Lower leg skin (tissue), 4 donors: ENCODE data around the gene CFAP107. TPM values are rescaled to one million over a fixed set of nuclear protein-coding genes. Genes with fewer than 3 reads are reported as not detected.

ENCODE experiments used
- DNase-seq, 2 donors: peaks; one replicate each; pipeline ENCODE4 v3.0.0-alpha.2; 2019; ENCODE audit warnings: low spot score in 2 of 2
- H3K4me3 ChIP-seq: fragments of 200-600 bp; sonication (generic); 2 replicates; pipeline ENCODE4 v1.5.1; 2017; ENCODE audit warnings: mild to moderate bottlenecking, low read depth; ENCODE audit not compliant: poor library complexity, severe bottlenecking
- CTCF ChIP-seq, 3 donors: fragments of 450-650 bp; IDR thresholded peaks; one replicate each; pipeline ENCODE4 v1.5.1; 2016; ENCODE audit warnings: antibody characterized with exemption in 3 of 3, mild to moderate bottlenecking in 3 of 3, moderate library complexity in 2 of 3
- POLR2A ChIP-seq, 2 donors: fragments of 450-650 bp; IDR thresholded peaks; one replicate each; pipeline ENCODE4 v1.6.1; 2016 to 2017; ENCODE audit warnings: antibody characterized with exemption in 2 of 2, mild to moderate bottlenecking in 1 of 2, moderate library complexity in 1 of 2
- WGBS, 2 donors: methylation state at CpG; one replicate each; pipeline ENCODE4 v1.1.5; 2018; 5-methylcytosine and 5-hydroxymethylcytosine counted together
- intact Hi-C: fragments of 100-400 bp; cut with DNase I; formaldehyde crosslinking; loops from one replicate; pipeline ENCODE4 v1.15.0; 2023; ENCODE audit warnings: low total_unique reads
- total RNA-seq, 4 donors: library from RNA; depleted of rRNA; stranded (reverse); fragments of >200 nt; gene quantifications; one replicate each; pipeline ENCODE4 v1.1.0, GENCODE V29; 2016

Gene CFAP107
- total RNA-seq, 4 donors from 2014 or later = 0.13 to 0.27 TPM; not detected in 2

- DNase-seq = no peak
- intact Hi-C loops = no loop called here
- no peak overlapping the region for H3K4me3 ChIP-seq
- 76% methylated on average over 6 of the region's 6 CpGs for WGBS, 2 donors
- TF ChIP-seq CTCF (IDR thresholded peaks at IDR 0.05) = no peak
- no peak for TF ChIP-seq POLR2A (IDR thresholded peaks at IDR 0.05)
Observed at GRCh38 chr1:12757836-12758235, 11.8 kb downstream of the CFAP107 start.

GRCh38 chr1:12760256-12760795 lies 14.3 kb downstream of the CFAP107 start:
- DNase-seq = no peak
- intact Hi-C loops = no loop called here
- whole genome bisulfite sequencing, 2 donors = 58 to 74% methylated on average over 6 of the region's 7 CpGs
- no peak overlapping the region for H3K4me3 ChIP-seq
- TF ChIP-seq POLR2A (IDR thresholded peaks at IDR 0.05) (no peak), CTCF (IDR thresholded peaks at IDR 0.05) (no peak)

- no peak for TF ChIP-seq POLR2A (IDR thresholded peaks at IDR 0.05)
- no peak for DNase-seq
- WGBS, 2 donors = 79 to 85% methylated on average over 5 of the region's 5 CpGs
- no peak overlapping the region for H3K4me3 ChIP-seq
- intact Hi-C loops = no loop called here
Observed at GRCh38 chr1:12761781-12762180, 15.8 kb downstream of the CFAP107 start.

GRCh38 chr1:12762766-12763165 lies 16.8 kb downstream of the CFAP107 start:
- no peak for DNase-seq
- WGBS, 2 donors = 75 to 80% methylated on average over 7 of the region's 7 CpGs
- no peak overlapping the region for H3K4me3 ChIP-seq
- intact Hi-C loops = no loop called here
- TF ChIP-seq POLR2A (IDR thresholded peaks at IDR 0.05) (no peak), CTCF (IDR thresholded peaks at IDR 0.05) (no peak)

GRCh38 chr1:12763479-12763878 lies 17.5 kb downstream of the CFAP107 start:
- intact Hi-C loops = no loop called here
- TF ChIP-seq CTCF (IDR thresholded peaks at IDR 0.05) (no peak), POLR2A (IDR thresholded peaks at IDR 0.05) (no peak)
- WGBS, 2 donors = 59 to 61% methylated on average over 4 of the region's 4 CpGs

GRCh38 chr1:12764016-12764415 lies 18.0 kb downstream of the CFAP107 start:
- WGBS, 2 donors = 60 to 62% methylated on average over 5 of the region's 5 CpGs
- no peak for DNase-seq
- intact Hi-C loops = no loop called here
- TF ChIP-seq CTCF (IDR thresholded peaks at IDR 0.05) (no peak), POLR2A (IDR thresholded peaks at IDR 0.05) (no peak)
- no peak overlapping the region for H3K4me3 ChIP-seq

More at GRCh38 chr1:12763479-12763878, 17.5 kb downstream of the CFAP107 start:
- DNase-seq = no peak
- no peak overlapping the region for H3K4me3 ChIP-seq
